ENCODE measurements around the gene DLG4.

DNA sequence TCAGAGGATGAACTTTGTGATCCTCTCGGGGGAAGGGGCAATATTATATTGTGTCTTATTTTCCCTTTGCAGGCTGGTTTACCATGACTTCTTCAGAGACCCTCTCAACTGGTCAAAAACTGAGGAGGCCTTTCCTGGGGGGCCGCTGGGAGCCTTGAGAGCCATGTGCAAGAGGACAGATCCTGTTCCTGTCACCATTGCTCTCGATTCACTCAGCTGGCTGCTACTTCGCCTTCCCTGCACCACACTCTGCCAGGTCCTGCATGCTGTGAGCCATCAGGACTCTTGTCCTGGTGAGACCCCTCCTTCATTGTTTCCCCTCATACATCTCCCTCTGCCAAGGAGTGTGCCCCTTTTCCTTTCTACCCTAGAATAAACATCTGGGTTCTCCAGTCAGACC, 34.9 kb upstream of the DLG4 start:
- TF ChIP-seq, protein P1, sequence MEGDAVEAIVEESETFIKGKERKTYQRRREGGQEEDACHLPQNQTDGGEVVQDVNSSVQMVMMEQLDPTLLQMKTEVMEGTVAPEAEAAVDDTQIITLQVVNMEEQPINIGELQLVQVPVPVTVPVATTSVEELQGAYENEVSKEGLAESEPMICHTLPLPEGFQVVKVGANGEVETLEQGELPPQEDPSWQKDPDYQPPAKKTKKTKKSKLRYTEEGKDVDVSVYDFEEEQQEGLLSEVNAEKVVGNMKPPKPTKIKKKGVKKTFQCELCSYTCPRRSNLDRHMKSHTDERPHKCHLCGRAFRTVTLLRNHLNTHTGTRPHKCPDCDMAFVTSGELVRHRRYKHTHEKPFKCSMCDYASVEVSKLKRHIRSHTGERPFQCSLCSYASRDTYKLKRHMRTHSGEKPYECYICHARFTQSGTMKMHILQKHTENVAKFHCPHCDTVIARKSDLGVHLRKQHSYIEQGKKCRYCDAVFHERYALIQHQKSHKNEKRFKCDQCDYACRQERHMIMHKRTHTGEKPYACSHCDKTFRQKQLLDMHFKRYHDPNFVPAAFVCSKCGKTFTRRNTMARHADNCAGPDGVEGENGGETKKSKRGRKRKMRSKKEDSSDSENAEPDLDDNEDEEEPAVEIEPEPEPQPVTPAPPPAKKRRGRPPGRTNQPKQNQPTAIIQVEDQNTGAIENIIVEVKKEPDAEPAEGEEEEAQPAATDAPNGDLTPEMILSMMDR (IDR thresholded peaks at IDR 0.05) = no peak
- TF ChIP-seq EZH2 (IDR thresholded peaks at IDR 0.05; ENCODE audit: borderline replicate concordance, insufficient read depth, low read depth, low read length, poor library complexity, severe bottlenecking) = no peak

Data from B cell (primary cell).